Raji (cell line): ENCODE results near the gene CAMSAP1.

Experiments used
- POLR2A ChIP-seq: IDR thresholded peaks from 2 replicates; pipeline ENCODE4 v1.6.1; 2011; ENCODE audit warnings: low read depth, low read length, control low read depth; ENCODE audit not compliant: insufficient read depth

The CAMSAP1 gene

GRCh38 chr9:135880438-135880837 lies 26.9 kb downstream of the CAMSAP1 start:
- no peak for TF ChIP-seq POLR2A

GRCh38 chr9:135879619-135880018 lies 27.7 kb downstream of the CAMSAP1 start:
- no peak for TF ChIP-seq POLR2A

- TF ChIP-seq POLR2A = no peak
Observed at GRCh38 chr9:135879237-135879601, 28.1 kb downstream of the CAMSAP1 start.

GRCh38 chr9:135878528-135879236 lies 28.7 kb downstream of the CAMSAP1 start:
- TF ChIP-seq POLR2A = no peak

GRCh38 chr9:135877791-135878527 lies 29.4 kb downstream of the CAMSAP1 start:
- TF ChIP-seq POLR2A = no peak

- no peak for TF ChIP-seq POLR2A
Observed at GRCh38 chr9:135876936-135877335, 30.4 kb downstream of the CAMSAP1 start.

GRCh38 chr9:135874859-135875258 lies 32.5 kb downstream of the CAMSAP1 start:
- no peak for TF ChIP-seq POLR2A

GRCh38 chr9:135869909-135870308 lies 37.4 kb downstream of the CAMSAP1 start:
- TF ChIP-seq POLR2A = no peak

GRCh38 chr9:135865531-135865930 lies 41.8 kb downstream of the CAMSAP1 start:
- TF ChIP-seq POLR2A = no peak

- TF ChIP-seq POLR2A = no peak
Observed at GRCh38 chr9:135864447-135865049, 42.8 kb downstream of the CAMSAP1 start.

GRCh38 chr9:135862809-135863208 lies 44.5 kb downstream of the CAMSAP1 start:
- TF ChIP-seq POLR2A = no peak

- no peak for TF ChIP-seq POLR2A
Observed at GRCh38 chr9:135858491-135859185, 48.7 kb downstream of the CAMSAP1 start.

- no peak for TF ChIP-seq POLR2A
Observed at GRCh38 chr9:135857843-135858242, 49.5 kb downstream of the CAMSAP1 start.

GRCh38 chr9:135857371-135857786 lies 50.0 kb downstream of the CAMSAP1 start:
- TF ChIP-seq POLR2A = no peak

GRCh38 chr9:135851748-135852147 lies 55.6 kb downstream of the CAMSAP1 start:
- no peak for TF ChIP-seq POLR2A
